Keratinocyte (primary cell): Measurements from ENCODE around the gene CPT1B. TPM values are rescaled to one million over a fixed set of nuclear protein-coding genes. Genes with fewer than 3 reads are reported as not detected.
A peak's percentile ranks its signal among the peaks of the same experiment; 100 is the strongest.
"Not testable (repeated sequence)": the region's sequence is repeated elsewhere in the genome, so short reads cannot be mapped to it uniquely, and the experiment has no call there.

Experiments
- DNase-seq: peaks from one replicate; pipeline ENCODE4 v3.0.0-alpha.2; 2011; ENCODE audit warnings: low read depth, missing footprints, low spot score
- FAIRE-seq: peaks from 2 replicates; lab custom pipeline; 2011; peaks lifted over from hg19 to GRCh38; lab: Jason Lieb, UNC
- H2AFZ ChIP-seq: 2 replicates; pipeline ENCODE4 v1.6.0; 2012; ENCODE audit warnings: low read length, control low read depth, inconsistent platforms; ENCODE audit not compliant: control insufficient read depth
- H3K27ac ChIP-seq: 2 replicates; pipeline ENCODE4 v1.5.1; 2011; ENCODE audit warnings: low read length; ENCODE audit not compliant: control insufficient read depth, insufficient read depth
- H3K27me3 ChIP-seq: 3 replicates; pipeline ENCODE4 v1.6.0; 2011; ENCODE audit warnings: low read length; ENCODE audit not compliant: control insufficient read depth, insufficient read depth; ENCODE audit errors: extremely low read depth
- H3K36me3 ChIP-seq, 2 experiments: 2 replicates in 1 of 2; 3 replicates in 1 of 2; pipeline ENCODE4 v1.5.1; 2011; ENCODE audit warnings: low read length in 2 of 2, mild to moderate bottlenecking in 1 of 2; ENCODE audit not compliant: control insufficient read depth in 2 of 2, insufficient read depth in 2 of 2; ENCODE audit errors: extremely low read depth in 1 of 2
- H3K4me1 ChIP-seq: 3 replicates; pipeline ENCODE4 v1.5.1; 2011; ENCODE audit warnings: low read length; ENCODE audit not compliant: control insufficient read depth, insufficient read depth; ENCODE audit errors: extremely low read depth
- H3K4me2 ChIP-seq: 3 replicates; pipeline ENCODE4 v1.6.0; 2011; ENCODE audit warnings: low read depth, low read length; ENCODE audit not compliant: control insufficient read depth, insufficient read depth; ENCODE audit errors: extremely low read depth
- H3K4me3 ChIP-seq, 3 experiments: fragments of 200-600 bp in 1 of 3; sonication (generic) in 1 of 3; 2 replicates in 2 of 3; 3 replicates in 1 of 3; pipeline ENCODE4 v1.5.1; 2011 to 2016; ENCODE audit warnings: low read length in 3 of 3, mild to moderate bottlenecking in 3 of 3, control low read depth in 2 of 3, inconsistent platforms in 1 of 3, low read depth in 1 of 3, mixed read lengths in 1 of 3, mixed run types in 1 of 3, moderate library complexity in 1 of 3; ENCODE audit not compliant: control insufficient read depth in 2 of 3, insufficient read depth in 2 of 3; ENCODE audit errors: extremely low read depth in 1 of 3
- H3K79me2 ChIP-seq: 2 replicates; pipeline ENCODE4 v1.6.0; 2012; ENCODE audit warnings: low read length; ENCODE audit not compliant: control insufficient read depth, insufficient read depth
- H3K9ac ChIP-seq: 3 replicates; pipeline ENCODE4 v1.6.0; 2011; ENCODE audit warnings: low read length; ENCODE audit not compliant: control insufficient read depth, insufficient read depth; ENCODE audit errors: extremely low read depth
- H3K9me1 ChIP-seq: 3 replicates; pipeline ENCODE4 v1.6.0; 2011; ENCODE audit warnings: low read length; ENCODE audit not compliant: control insufficient read depth, insufficient read depth; ENCODE audit errors: extremely low read depth
- H3K9me3 ChIP-seq: 2 replicates; pipeline ENCODE4 v1.5.1; 2012; ENCODE audit warnings: low read depth, low read length; ENCODE audit not compliant: control insufficient read depth
- H4K20me1 ChIP-seq: 3 replicates; pipeline ENCODE4 v1.6.0; 2011; ENCODE audit warnings: low read length; ENCODE audit not compliant: control insufficient read depth, insufficient read depth; ENCODE audit errors: extremely low read depth
- EZH2 ChIP-seq: IDR thresholded peaks from one replicate; pipeline ENCODE4 v1.6.1; 2012; ENCODE audit warnings: inconsistent platforms, mild to moderate bottlenecking, low read length, moderate library complexity
- dilution Hi-C: fragments of 300-500 bp; cut with MboI; formaldehyde crosslinking; loops from one replicate; pipeline ENCODE4 v1.7.0; 2020; ENCODE audit warnings: low sequenced_read_pairs; ENCODE audit not compliant: extremely low pct_ligation_motif_present
- polyA plus RNA-seq, 5 experiments: library from polyadenylated mRNA; depleted of rRNA in 3 of 5; stranded (reverse) in 3 of 5; stranded (forward) in 1 of 5; unstranded in 1 of 5; fragments of >200 nt; gene quantifications; 1 replicate in 1 of 5; 2 replicates in 3 of 5; 3 replicates in 1 of 5; pipeline versions ENCODE4 v1.2.1 to v1.2.3, GENCODE V29; 2011 to 2012; ENCODE audit warnings: missing spikeins in 2 of 5, low read depth in 1 of 5, low replicate concordance in 1 of 5
- TF ChIP-seq, protein P1 (sequence below), 3 experiments: IDR thresholded peaks in 1 of 3; conservative IDR thresholded peaks in 1 of 3; optimal IDR thresholded peaks in 1 of 3; 2 replicates in 2 of 3; 3 replicates in 1 of 3; pipeline versions ENCODE3 to v1.5.1; 2011; ENCODE audit warnings: low read length in 3 of 3, mild to moderate bottlenecking in 3 of 3, moderate library complexity in 2 of 3, control low read depth in 1 of 3, inconsistent platforms in 1 of 3; ENCODE audit not compliant: insufficient read depth in 2 of 3; ENCODE audit errors: extremely low read depth in 1 of 3

Gene CPT1B
- polyA plus RNA-seq, 1 donor (not counting 4 experiments of a cell fraction or from before 2014, with no cell fraction given): 11.0 TPM

GRCh38 chr22:50542416-50542927 is 35.8 kb downstream of the CPT1B start:
- Histone ChIP-seq H3K4me2 (no peak overlapping the region), H3K79me2 (no peaks in the 10 kb centered on the region), H3K27me3 (peaks cover 7% of the 10 kb centered on the region), H3K4me1 (peaks cover 56% of the 10 kb centered on the region), H3K9me3 (no peaks in the 10 kb centered on the region), H3K9me1 (no peaks in the 10 kb centered on the region), H4K20me1 (no peaks in the 10 kb centered on the region), H3K27ac (peak overlapping the region; percentile 98), H3K9ac (peak overlapping the region; percentile 24), H2AFZ (no peak overlapping the region), H3K36me3 (no peaks in the 10 kb centered on the region), H3K4me3 (no peak overlapping the region)
- TF ChIP-seq, protein P1, sequence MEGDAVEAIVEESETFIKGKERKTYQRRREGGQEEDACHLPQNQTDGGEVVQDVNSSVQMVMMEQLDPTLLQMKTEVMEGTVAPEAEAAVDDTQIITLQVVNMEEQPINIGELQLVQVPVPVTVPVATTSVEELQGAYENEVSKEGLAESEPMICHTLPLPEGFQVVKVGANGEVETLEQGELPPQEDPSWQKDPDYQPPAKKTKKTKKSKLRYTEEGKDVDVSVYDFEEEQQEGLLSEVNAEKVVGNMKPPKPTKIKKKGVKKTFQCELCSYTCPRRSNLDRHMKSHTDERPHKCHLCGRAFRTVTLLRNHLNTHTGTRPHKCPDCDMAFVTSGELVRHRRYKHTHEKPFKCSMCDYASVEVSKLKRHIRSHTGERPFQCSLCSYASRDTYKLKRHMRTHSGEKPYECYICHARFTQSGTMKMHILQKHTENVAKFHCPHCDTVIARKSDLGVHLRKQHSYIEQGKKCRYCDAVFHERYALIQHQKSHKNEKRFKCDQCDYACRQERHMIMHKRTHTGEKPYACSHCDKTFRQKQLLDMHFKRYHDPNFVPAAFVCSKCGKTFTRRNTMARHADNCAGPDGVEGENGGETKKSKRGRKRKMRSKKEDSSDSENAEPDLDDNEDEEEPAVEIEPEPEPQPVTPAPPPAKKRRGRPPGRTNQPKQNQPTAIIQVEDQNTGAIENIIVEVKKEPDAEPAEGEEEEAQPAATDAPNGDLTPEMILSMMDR (optimal IDR thresholded peaks at IDR 0.05 in 1 of 3, IDR thresholded peaks at IDR 0.05 in 1 of 3, conservative IDR thresholded peaks at IDR 0.05 in 1 of 3; ENCODE audit: extremely low read depth in 1 of 3, insufficient read depth in 2 of 3, low read length in 3 of 3): peak in 1 of 3 experiments; percentile 27
- TF ChIP-seq EZH2: no peak
- FAIRE-seq: no peak
- no peak for DNase-seq
- dilution Hi-C loops: no loop called here

DNA sequence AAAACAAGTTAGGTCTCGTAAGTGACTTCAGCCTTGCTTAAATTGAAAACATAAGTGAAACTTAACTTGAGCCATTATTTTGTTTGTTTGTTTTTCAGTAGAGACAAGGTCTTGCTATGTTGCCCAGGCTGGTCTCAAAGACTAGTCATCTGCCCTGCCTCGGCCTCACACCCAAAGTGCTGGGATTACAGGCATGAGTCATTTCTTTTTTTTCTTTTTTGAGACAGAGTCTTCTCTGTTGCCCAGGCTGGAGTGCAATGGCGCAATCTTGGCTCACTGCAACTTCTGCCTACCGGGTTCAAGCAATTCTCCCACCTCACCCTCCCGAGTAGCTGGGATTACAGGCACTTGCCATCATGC is 36.6 kb downstream of the CPT1B start:
- H3K4me2 ChIP-seq, H4K20me1 ChIP-seq, DNase-seq, H3K9me1 ChIP-seq, H3K9me3 ChIP-seq, H3K79me2 ChIP-seq, H3K4me3 ChIP-seq, H3K27me3 ChIP-seq, H2AFZ ChIP-seq, dilution Hi-C loops, H3K36me3 ChIP-seq: not testable (repeated sequence)
- FAIRE-seq: peak; percentile 41
- Histone ChIP-seq H3K27ac (peak overlapping the region; percentile 98), H3K4me1 (peaks cover 56% of the 10 kb centered on the region), H3K9ac (peak overlapping the region; percentile 45)

GRCh38 chr22:50540381-50540780 is 37.8 kb downstream of the CPT1B start:
- TF ChIP-seq EZH2: no peak
- TF ChIP-seq, protein P1 (optimal IDR thresholded peaks at IDR 0.05 in 1 of 3, IDR thresholded peaks at IDR 0.05 in 1 of 3, conservative IDR thresholded peaks at IDR 0.05 in 1 of 3; ENCODE audit: extremely low read depth in 1 of 3, insufficient read depth in 2 of 3, low read length in 3 of 3): no peak
- Histone ChIP-seq H3K79me2 (no peaks in the 10 kb centered on the region), H3K27ac (peak overlapping the region; percentile 98), H3K27me3 (no peaks in the 10 kb centered on the region), H3K4me3 (no peak overlapping the region), H3K9me3 (no peaks in the 10 kb centered on the region), H4K20me1 (no peaks in the 10 kb centered on the region), H2AFZ (no peak overlapping the region), H3K9ac (peak overlapping the region; percentile 86), H3K9me1 (no peaks in the 10 kb centered on the region), H3K36me3 (no peaks in the 10 kb centered on the region), H3K4me1 (peaks cover 56% of the 10 kb centered on the region), H3K4me2 (no peak overlapping the region)
- FAIRE-seq (no peak), DNase-seq (no peak)
- dilution Hi-C loops: no loop called here
